Pons (tissue), 1 donor: ENCODE data around the gene PI4KB.

Experiments
- DNase-seq: peaks from one replicate; pipeline ENCODE4 v3.0.0-alpha.2; 2016; ENCODE audit warnings: low spot score

Gene PI4KB

GRCh38 chr1:151346082-151346768, 19.0 kb upstream of the PI4KB start:
- DNase-seq, result no peak

GRCh38 chr1:151344291-151344690, 17.1 kb upstream of the PI4KB start:
- DNase-seq, result no peak

GRCh38 chr1:151343587-151343986, 16.4 kb upstream of the PI4KB start:
- DNase-seq, result no peak

- no peak for DNase-seq
These were observed 15.4 kb upstream of the PI4KB start for GRCh38 chr1:151342569-151342968.

- no peak for DNase-seq
These were observed 14.8 kb upstream of the PI4KB start for GRCh38 chr1:151342021-151342420.

- peak; percentile 97 for DNase-seq
These were observed 13.9 kb upstream of the PI4KB start for GRCh38 chr1:151340870-151341754.

GRCh38 chr1:151336556-151336955, 9.3 kb upstream of the PI4KB start:
- no peak for DNase-seq

- DNase-seq, result no peak
These were observed 7.6 kb upstream of the PI4KB start for GRCh38 chr1:151334822-151335221.

- no peak for DNase-seq
These were observed 873 bp upstream of the PI4KB start for GRCh38 chr1:151327903-151328674.

GRCh38 chr1:151326619-151327222, 495 bp downstream of the PI4KB start:
- DNase-seq, result peak; percentile 61

GRCh38 chr1:151325646-151326429, 1.4 kb downstream of the PI4KB start:
- no peak for DNase-seq

GRCh38 chr1:151325231-151325630, 2.0 kb downstream of the PI4KB start:
- no peak for DNase-seq

GRCh38 chr1:151324390-151324930, 2.8 kb downstream of the PI4KB start:
- DNase-seq, result no peak

- DNase-seq, result no peak
These were observed 8.2 kb downstream of the PI4KB start for GRCh38 chr1:151318975-151319374.

GRCh38 chr1:151315565-151316235, 11.5 kb downstream of the PI4KB start:
- DNase-seq, result no peak

- DNase-seq, result peak; percentile 98
These were observed 12.9 kb downstream of the PI4KB start for GRCh38 chr1:151314137-151314875.

- peak; percentile 52 for DNase-seq
These were observed 13.7 kb downstream of the PI4KB start for GRCh38 chr1:151313501-151313900.

GRCh38 chr1:151312826-151313225, 14.4 kb downstream of the PI4KB start:
- no peak for DNase-seq

GRCh38 chr1:151312411-151312810, 14.8 kb downstream of the PI4KB start:
- DNase-seq, result no peak
